ENCODE measurements around the gene HTR2A.

HTR2A gene

GRCh38 chr13:46896341-46897137 is at the start of gene HTR2A:
HTR2A (minus strand) TSS chr13:46897053; CDS start chr13:46895906, 1,147 bp downstream.
- DNase-seq, result no peak

GRCh38 chr13:46936525-46936924 is 39.7 kb upstream of the HTR2A start:
- DNase-seq, result no peak

GRCh38 chr13:46934749-46935148 is 37.9 kb upstream of the HTR2A start:
- DNase-seq, result no peak

GRCh38 chr13:46926916-46927590 is 30.2 kb upstream of the HTR2A start:
- DNase-seq, result no peak

- no peak for DNase-seq
Observed at GRCh38 chr13:46925486-46925885, 28.6 kb upstream of the HTR2A start.

GRCh38 chr13:46914341-46914740 is 17.5 kb upstream of the HTR2A start:
- DNase-seq, result no peak

- DNase-seq, result no peak
Observed at GRCh38 chr13:46913757-46914156, 16.9 kb upstream of the HTR2A start.

- no peak for DNase-seq
Observed at GRCh38 chr13:46909042-46909441, 12.2 kb upstream of the HTR2A start.

- no peak for DNase-seq
Observed at GRCh38 chr13:46908501-46908900, 11.6 kb upstream of the HTR2A start.

- DNase-seq, result no peak
Observed at GRCh38 chr13:46906405-46906804, 9.6 kb upstream of the HTR2A start.

- DNase-seq, result no peak
Observed at GRCh38 chr13:46905249-46905648, 8.4 kb upstream of the HTR2A start.

GRCh38 chr13:46903748-46904147 is 6.9 kb upstream of the HTR2A start:
- no peak for DNase-seq

- no peak for DNase-seq
Observed at GRCh38 chr13:46901721-46902120, 4.9 kb upstream of the HTR2A start.

GRCh38 chr13:46899801-46900200 is 2.9 kb upstream of the HTR2A start:
- DNase-seq, result no peak

- DNase-seq, result no peak
Observed at GRCh38 chr13:46895381-46895780, 1.5 kb downstream of the HTR2A start.

GRCh38 chr13:46894568-46894967 is 2.3 kb downstream of the HTR2A start:
- no peak for DNase-seq

- peak; percentile 46 to 53 for DNase-seq
Observed at GRCh38 chr13:46893798-46894560, 2.9 kb downstream of the HTR2A start.

GRCh38 chr13:46893221-46893740 is 3.6 kb downstream of the HTR2A start:
- no peak for DNase-seq

- DNase-seq, result no peak
Observed at GRCh38 chr13:46885018-46885417, 11.8 kb downstream of the HTR2A start.

GRCh38 chr13:46884531-46884930 is 12.3 kb downstream of the HTR2A start:
- DNase-seq, result no peak

GRCh38 chr13:46881621-46882020 is 15.2 kb downstream of the HTR2A start:
- no peak for DNase-seq

- DNase-seq, result no peak
Observed at GRCh38 chr13:46874006-46874405, 22.8 kb downstream of the HTR2A start.

GRCh38 chr13:46871557-46871956 is 25.3 kb downstream of the HTR2A start:
- DNase-seq, result no peak

Data from activated CD4-positive, alpha-beta T cell treated with anti-CD3 and anti-CD28 coated beads for 4 hours (primary cell).